Measurements from ENCODE around the gene LAMB1. TPM values are rescaled to one million over a fixed set of nuclear protein-coding genes. Genes with fewer than 3 reads are reported as not detected.
"Not testable (repeated sequence)": the region's sequence is repeated elsewhere in the genome, so short reads cannot be mapped to it uniquely, and the experiment has no call there.

LAMB1 gene
- total and polyA plus RNA-seq, 4 donors, result 32.3 to 237 (median 158) TPM

DNA sequence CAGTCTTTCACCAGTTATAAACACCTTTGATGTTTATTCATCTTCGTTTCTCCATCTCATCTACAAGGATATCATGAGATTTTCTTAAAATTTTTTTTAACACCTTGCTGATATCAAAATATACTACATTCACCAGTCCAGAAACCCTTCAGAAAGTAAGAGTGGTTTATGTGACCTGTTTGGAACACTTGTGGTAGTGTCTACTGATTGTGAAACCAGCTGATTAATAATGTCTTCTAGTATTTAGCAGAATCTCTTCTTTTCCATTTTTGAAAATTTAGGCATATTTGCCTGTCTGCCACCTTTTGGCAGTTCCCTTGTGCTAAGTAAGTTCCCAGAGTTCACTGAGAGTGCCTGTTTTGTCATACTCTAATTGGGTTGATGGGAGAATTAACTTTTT lies 93.5 kb downstream of the LAMB1 start:
- Histone ChIP-seq H3K27me3 (ENCODE audit: control insufficient read depth in 1 of 2, insufficient read depth in 2 of 2, low read length in 1 of 2) (no peaks in the 10 kb centered on the region), H3K36me3 (ENCODE audit: control insufficient read depth in 1 of 2, insufficient read depth in 2 of 2, low read length in 1 of 2) (peaks cover 2 to 8% of the 10 kb centered on the region in 2 donors), H3K4me3 (ENCODE audit: low read length in 2 of 2) (no peak overlapping the region), H3K9me3 (ENCODE audit: control insufficient read depth, low read length) (no peaks in the 10 kb centered on the region), H3K27ac (ENCODE audit: low read depth in 1 of 2, low read length in 2 of 2) (no peak overlapping the region), H3K4me1 (ENCODE audit: control insufficient read depth in 1 of 2, insufficient read depth in 2 of 2, low read length in 2 of 2) (peaks cover 0 to 2% of the 10 kb centered on the region in 2 donors)
- intact Hi-C loops (cut with DNase I), result no loop called here
- ATAC-seq (ENCODE audit: low FRiP score) (no peak), DNase-seq (no peak)
- WGBS, 2 donors, result 87 to 94% methylated on average over 1 of the region's 1 CpG

DNA sequence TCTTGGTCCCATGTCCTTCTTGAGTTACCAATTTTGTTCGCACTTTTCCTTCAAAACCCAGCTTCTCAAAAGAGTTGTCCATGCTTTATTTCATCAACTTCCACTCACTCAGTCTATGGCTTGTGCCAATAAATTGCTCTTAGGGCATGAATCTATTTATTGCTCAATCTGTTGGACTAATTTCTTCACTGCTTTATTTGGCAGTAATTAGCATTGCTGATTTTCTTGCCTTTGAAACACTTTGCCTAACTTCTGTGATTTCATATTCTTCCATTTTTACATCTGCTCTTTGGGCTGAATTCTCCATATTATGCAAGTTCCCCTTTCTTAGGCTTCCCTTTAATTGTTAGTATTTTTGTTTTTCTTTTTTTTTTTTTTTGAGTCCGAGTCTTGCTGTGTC lies 95.2 kb downstream of the LAMB1 start:
- H3K9me3 ChIP-seq (ENCODE audit: control insufficient read depth, low read length), result no peaks in the 10 kb centered on the region
- no peak overlapping the region for H3K27ac ChIP-seq (ENCODE audit: low read depth in 1 of 2, low read length in 2 of 2)
- intact Hi-C loops (cut with DNase I), result no loop called here
- peaks cover 2 to 8% of the 10 kb centered on the region in 2 donors for H3K36me3 ChIP-seq (ENCODE audit: control insufficient read depth in 1 of 2, insufficient read depth in 2 of 2, low read length in 1 of 2)
- no peak for DNase-seq
- 98% methylated on average over 2 of the region's 2 CpGs for WGBS, 2 donors
- no peaks in the 10 kb centered on the region for H3K27me3 ChIP-seq (ENCODE audit: control insufficient read depth in 1 of 2, insufficient read depth in 2 of 2, low read length in 1 of 2)
- H3K4me1 ChIP-seq (ENCODE audit: control insufficient read depth in 1 of 2, insufficient read depth in 2 of 2, low read length in 2 of 2), result peaks cover 0 to 2% of the 10 kb centered on the region in 2 donors
- ATAC-seq (ENCODE audit: low FRiP score), result peak; percentile 70
- H3K4me3 ChIP-seq (ENCODE audit: low read length in 2 of 2), result no peak overlapping the region

DNA sequence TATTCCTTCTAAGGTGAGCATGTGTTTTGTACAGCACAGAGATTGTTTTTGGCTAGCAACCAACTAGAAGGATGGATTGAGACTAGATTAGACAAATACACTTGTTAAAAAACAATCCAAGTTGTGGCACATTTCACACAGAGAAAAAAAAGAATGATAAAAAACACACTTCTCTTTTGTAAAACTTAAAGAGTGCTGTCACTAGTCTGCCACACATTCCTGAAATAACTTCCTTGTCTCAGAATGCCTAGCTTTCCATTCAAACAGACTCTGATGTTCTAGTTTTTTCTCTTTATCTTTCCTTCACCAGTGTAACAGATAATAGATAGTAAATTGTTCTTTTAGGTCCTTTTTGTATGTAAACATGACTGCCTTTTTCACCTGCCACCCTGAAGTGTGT lies 100.6 kb downstream of the LAMB1 start:
- peaks cover 2 to 6% of the 10 kb centered on the region in 2 donors for H3K36me3 ChIP-seq (ENCODE audit: control insufficient read depth in 1 of 2, insufficient read depth in 2 of 2, low read length in 1 of 2)
- no peak for ATAC-seq (ENCODE audit: low FRiP score)
- no peak for DNase-seq
- H3K4me1 ChIP-seq (ENCODE audit: control insufficient read depth in 1 of 2, insufficient read depth in 2 of 2, low read length in 2 of 2), result peaks cover 0 to 2% of the 10 kb centered on the region in 2 donors
- no peak overlapping the region for H3K27ac ChIP-seq (ENCODE audit: low read depth in 1 of 2, low read length in 2 of 2)
- intact Hi-C loops (cut with DNase I), result no loop called here
- H3K4me3 ChIP-seq (ENCODE audit: low read length in 2 of 2), result no peak overlapping the region
- no peaks in the 10 kb centered on the region for H3K9me3 ChIP-seq (ENCODE audit: control insufficient read depth, low read length)
- no peaks in the 10 kb centered on the region for H3K27me3 ChIP-seq (ENCODE audit: control insufficient read depth in 1 of 2, insufficient read depth in 2 of 2, low read length in 1 of 2)

GRCh38 chr7:107900496-107901015 lies 102.4 kb downstream of the LAMB1 start:
- H3K9me3 ChIP-seq (ENCODE audit: control insufficient read depth, low read length), result no peaks in the 10 kb centered on the region
- H3K27me3 ChIP-seq (ENCODE audit: control insufficient read depth in 1 of 2, insufficient read depth in 2 of 2, low read length in 1 of 2), result no peaks in the 10 kb centered on the region
- H3K36me3 ChIP-seq (ENCODE audit: control insufficient read depth in 1 of 2, insufficient read depth in 2 of 2, low read length in 1 of 2), result no peaks in the 10 kb centered on the region
- no peaks in the 10 kb centered on the region for H3K4me1 ChIP-seq (ENCODE audit: control insufficient read depth in 1 of 2, insufficient read depth in 2 of 2, low read length in 2 of 2)
- ATAC-seq (ENCODE audit: low FRiP score) (no peak), DNase-seq (no peak)
- WGBS, 2 donors, result 85 to 87% methylated on average over 1 of the region's 1 CpG
- H3K27ac ChIP-seq (ENCODE audit: low read depth in 1 of 2, low read length in 2 of 2), result no peak overlapping the region
- intact Hi-C loops (cut with DNase I), result no loop called here
- no peak overlapping the region for H3K4me3 ChIP-seq (ENCODE audit: low read length in 2 of 2)

DNA sequence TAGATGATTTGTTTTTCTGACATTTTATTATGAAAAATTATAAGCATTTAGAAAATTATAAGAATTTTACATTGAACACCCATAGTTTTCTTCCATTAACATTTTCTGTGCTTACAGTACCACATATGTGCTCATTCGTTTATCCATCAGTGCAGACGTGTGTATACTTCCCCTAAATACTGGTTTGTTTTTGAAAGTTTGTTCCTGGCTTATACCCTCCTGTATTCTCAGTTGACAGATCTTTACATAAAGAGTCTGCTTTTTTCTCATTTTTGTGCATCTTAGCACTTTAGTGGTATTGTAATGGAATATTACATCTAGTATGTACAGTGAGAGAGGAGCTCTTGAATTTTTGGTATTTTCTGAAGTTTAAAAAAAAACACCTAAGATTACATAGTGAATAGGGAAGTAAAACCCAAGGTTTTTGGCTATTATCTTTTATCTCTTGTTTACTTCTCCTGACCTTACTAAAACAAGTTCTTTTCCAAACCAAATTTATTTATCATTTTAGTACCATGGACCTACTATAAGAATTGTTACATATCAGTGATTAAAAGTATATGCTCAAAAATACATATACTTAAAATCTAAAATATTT lies 103.9 kb downstream of the LAMB1 start:
- H3K4me1 ChIP-seq (ENCODE audit: control insufficient read depth in 1 of 2, insufficient read depth in 2 of 2, low read length in 2 of 2), result no peaks in the 10 kb centered on the region
- H3K27ac ChIP-seq (ENCODE audit: low read depth in 1 of 2, low read length in 2 of 2), result no peak overlapping the region
- no peaks in the 10 kb centered on the region for H3K27me3 ChIP-seq (ENCODE audit: control insufficient read depth in 1 of 2, insufficient read depth in 2 of 2, low read length in 1 of 2)
- WGBS, 2 donors, result 50 to 55% methylated on average over 2 of the region's 2 CpGs
- intact Hi-C loops (cut with DNase I), result no loop called here
- no peak for ATAC-seq (ENCODE audit: low FRiP score)
- DNase-seq, result no peak
- no peak overlapping the region for H3K4me3 ChIP-seq (ENCODE audit: low read length in 2 of 2)
- H3K9me3 ChIP-seq (ENCODE audit: control insufficient read depth, low read length), result no peaks in the 10 kb centered on the region
- no peaks in the 10 kb centered on the region for H3K36me3 ChIP-seq (ENCODE audit: control insufficient read depth in 1 of 2, insufficient read depth in 2 of 2, low read length in 1 of 2)

- not testable (repeated sequence) for DNase-seq; H3K9me3 ChIP-seq (ENCODE audit: control insufficient read depth, low read length); H3K4me1 ChIP-seq (ENCODE audit: control insufficient read depth in 1 of 2, insufficient read depth in 2 of 2, low read length in 2 of 2); H3K27ac ChIP-seq (ENCODE audit: low read depth in 1 of 2, low read length in 2 of 2); H3K36me3 ChIP-seq (ENCODE audit: control insufficient read depth in 1 of 2, insufficient read depth in 2 of 2, low read length in 1 of 2); H3K4me3 ChIP-seq (ENCODE audit: low read length in 2 of 2); H3K27me3 ChIP-seq (ENCODE audit: control insufficient read depth in 1 of 2, insufficient read depth in 2 of 2, low read length in 1 of 2); ATAC-seq (ENCODE audit: low FRiP score)
- 86 to 93% methylated on average over 8 of the region's 8 CpGs for WGBS, 2 donors
- intact Hi-C loops (cut with DNase I), result loop anchor here in 1 of 2 donors (5.0 kb wide), 1 partner anchor 110 kb away; the partner anchor contains the start of gene LAMB1
Measured at GRCh38 chr7:107892367-107892741, 110.6 kb downstream of the LAMB1 start.

- H3K4me3 ChIP-seq (ENCODE audit: low read length in 2 of 2), result peak overlapping the region; percentile 51 to 78
- intact Hi-C loops (cut with DNase I), result loop anchor here in 1 of 2 donors (5.0 kb wide), 1 partner anchor 110 kb away; the partner anchor contains the start of gene LAMB1
- H3K36me3 ChIP-seq (ENCODE audit: control insufficient read depth in 1 of 2, insufficient read depth in 2 of 2, low read length in 1 of 2), result no peaks in the 10 kb centered on the region
- no peak for DNase-seq
- no peak for ATAC-seq (ENCODE audit: low FRiP score)
- H3K27ac ChIP-seq (ENCODE audit: low read depth in 1 of 2, low read length in 2 of 2), result no peak overlapping the region
- 38 to 39% methylated on average over 9 of the region's 9 CpGs for WGBS, 2 donors
- H3K27me3 ChIP-seq (ENCODE audit: control insufficient read depth in 1 of 2, insufficient read depth in 2 of 2, low read length in 1 of 2), result no peaks in the 10 kb centered on the region
- peaks cover 0 to 3% of the 10 kb centered on the region in 2 donors for H3K4me1 ChIP-seq (ENCODE audit: control insufficient read depth in 1 of 2, insufficient read depth in 2 of 2, low read length in 2 of 2)
- H3K9me3 ChIP-seq (ENCODE audit: control insufficient read depth, low read length), result no peaks in the 10 kb centered on the region
Measured at GRCh38 chr7:107891636-107892366, 111.2 kb downstream of the LAMB1 start.

GRCh38 chr7:107890962-107891635 lies 111.9 kb downstream of the LAMB1 start, which contains the start of gene DLD:
TSS of gene DLD (plus strand) at chr7:107891183. CDS start at chr7:107891251, 68 bp downstream.
- no peaks in the 10 kb centered on the region for H3K36me3 ChIP-seq (ENCODE audit: control insufficient read depth in 1 of 2, insufficient read depth in 2 of 2, low read length in 1 of 2)
- peak within 1 kb of the TSS; percentile 51 to 80 for H3K4me3 ChIP-seq (ENCODE audit: low read length in 2 of 2)
- peak within 1 kb of the TSS; percentile 11 to 68 for H3K27ac ChIP-seq (ENCODE audit: low read depth in 1 of 2, low read length in 2 of 2)
- DNase-seq (peak; percentile 97 to 99), ATAC-seq (ENCODE audit: low FRiP score) (peak; percentile 100)
- peaks cover 0 to 3% of the 10 kb centered on the region in 2 donors for H3K4me1 ChIP-seq (ENCODE audit: control insufficient read depth in 1 of 2, insufficient read depth in 2 of 2, low read length in 2 of 2)
- intact Hi-C loops (cut with DNase I), result loop anchor here in 1 of 2 donors (5.0 kb wide), 1 partner anchor 111 kb away; the partner anchor contains the start of gene LAMB1
- 0% methylated on average over 47 to 55 of the region's 55 CpGs for WGBS, 2 donors
- H3K9me3 ChIP-seq (ENCODE audit: control insufficient read depth, low read length), result no peaks in the 10 kb centered on the region
- H3K27me3 ChIP-seq (ENCODE audit: control insufficient read depth in 1 of 2, insufficient read depth in 2 of 2, low read length in 1 of 2), result no peaks in the 10 kb centered on the region

Data from aorta (tissue), 5 donors.